Measurements from ENCODE around the gene ATF5. TPM values are rescaled to one million over a fixed set of nuclear protein-coding genes. Genes with fewer than 3 reads are reported as not detected.

ATF5 gene
- total and polyA plus RNA-seq, 2 experiments from 2014 or later = 4.8 to 6.8 TPM

- H3K36me3 ChIP-seq = peaks cover 37% of the 10 kb centered on the region
- no peaks in the 10 kb centered on the region for H3K4me1 ChIP-seq (ENCODE audit: low read depth)
- no peaks in the 10 kb centered on the region for H3K9me3 ChIP-seq (ENCODE audit: low read depth)
- H3K27ac ChIP-seq = no peak overlapping the region
- no peaks in the 10 kb centered on the region for H3K27me3 ChIP-seq
- H3K4me3 ChIP-seq = no peak overlapping the region
- no peak for DNase-seq (ENCODE audit: low read depth in 1 of 2, low spot score in 1 of 2)
- TF ChIP-seq, protein P1, sequence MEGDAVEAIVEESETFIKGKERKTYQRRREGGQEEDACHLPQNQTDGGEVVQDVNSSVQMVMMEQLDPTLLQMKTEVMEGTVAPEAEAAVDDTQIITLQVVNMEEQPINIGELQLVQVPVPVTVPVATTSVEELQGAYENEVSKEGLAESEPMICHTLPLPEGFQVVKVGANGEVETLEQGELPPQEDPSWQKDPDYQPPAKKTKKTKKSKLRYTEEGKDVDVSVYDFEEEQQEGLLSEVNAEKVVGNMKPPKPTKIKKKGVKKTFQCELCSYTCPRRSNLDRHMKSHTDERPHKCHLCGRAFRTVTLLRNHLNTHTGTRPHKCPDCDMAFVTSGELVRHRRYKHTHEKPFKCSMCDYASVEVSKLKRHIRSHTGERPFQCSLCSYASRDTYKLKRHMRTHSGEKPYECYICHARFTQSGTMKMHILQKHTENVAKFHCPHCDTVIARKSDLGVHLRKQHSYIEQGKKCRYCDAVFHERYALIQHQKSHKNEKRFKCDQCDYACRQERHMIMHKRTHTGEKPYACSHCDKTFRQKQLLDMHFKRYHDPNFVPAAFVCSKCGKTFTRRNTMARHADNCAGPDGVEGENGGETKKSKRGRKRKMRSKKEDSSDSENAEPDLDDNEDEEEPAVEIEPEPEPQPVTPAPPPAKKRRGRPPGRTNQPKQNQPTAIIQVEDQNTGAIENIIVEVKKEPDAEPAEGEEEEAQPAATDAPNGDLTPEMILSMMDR (IDR thresholded peaks at IDR 0.05; ENCODE audit: low read depth, low read length) = no peak
Measured at GRCh38 chr19:49882643-49883042, 46.4 kb upstream of the ATF5 start.

GRCh38 chr19:49883094-49883493, 45.9 kb upstream of the ATF5 start:
- TF ChIP-seq, protein P1 (IDR thresholded peaks at IDR 0.05; ENCODE audit: low read depth, low read length) = no peak
- no peak overlapping the region for H3K27ac ChIP-seq
- no peaks in the 10 kb centered on the region for H3K4me1 ChIP-seq (ENCODE audit: low read depth)
- no peaks in the 10 kb centered on the region for H3K9me3 ChIP-seq (ENCODE audit: low read depth)
- no peaks in the 10 kb centered on the region for H3K27me3 ChIP-seq
- H3K4me3 ChIP-seq = no peak overlapping the region
- H3K36me3 ChIP-seq = peaks cover 37% of the 10 kb centered on the region
- DNase-seq (ENCODE audit: low read depth in 1 of 2, low spot score in 1 of 2) = no peak

DNA sequence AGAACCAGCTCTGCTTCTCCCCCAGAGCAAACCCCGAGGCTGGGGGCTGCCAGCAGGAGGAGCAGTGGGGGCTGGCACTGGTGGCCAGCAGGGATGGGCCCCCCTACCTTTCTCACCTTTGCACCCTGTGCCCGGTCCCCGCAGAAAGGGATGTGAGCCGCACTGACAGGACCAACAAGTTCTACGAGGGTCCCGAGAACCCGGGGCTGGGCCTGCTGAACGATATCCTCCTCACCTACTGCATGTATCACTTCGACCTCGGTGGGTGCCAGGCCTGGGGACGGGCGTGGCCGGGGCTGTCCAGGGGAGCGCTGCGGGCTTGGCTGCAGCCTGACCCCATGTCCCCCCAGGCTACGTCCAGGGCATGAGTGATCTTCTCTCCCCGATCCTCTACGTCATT, 44.9 kb upstream of the ATF5 start:
- Histone ChIP-seq H3K27ac (no peak overlapping the region), H3K36me3 (peaks cover 37% of the 10 kb centered on the region), H3K9me3 (ENCODE audit: low read depth) (no peaks in the 10 kb centered on the region), H3K27me3 (no peaks in the 10 kb centered on the region), H3K4me3 (no peak overlapping the region), H3K4me1 (ENCODE audit: low read depth) (no peaks in the 10 kb centered on the region)
- no peak for DNase-seq (ENCODE audit: low read depth in 1 of 2, low spot score in 1 of 2)
- TF ChIP-seq, protein P1 (IDR thresholded peaks at IDR 0.05; ENCODE audit: low read depth, low read length) = no peak

DNA sequence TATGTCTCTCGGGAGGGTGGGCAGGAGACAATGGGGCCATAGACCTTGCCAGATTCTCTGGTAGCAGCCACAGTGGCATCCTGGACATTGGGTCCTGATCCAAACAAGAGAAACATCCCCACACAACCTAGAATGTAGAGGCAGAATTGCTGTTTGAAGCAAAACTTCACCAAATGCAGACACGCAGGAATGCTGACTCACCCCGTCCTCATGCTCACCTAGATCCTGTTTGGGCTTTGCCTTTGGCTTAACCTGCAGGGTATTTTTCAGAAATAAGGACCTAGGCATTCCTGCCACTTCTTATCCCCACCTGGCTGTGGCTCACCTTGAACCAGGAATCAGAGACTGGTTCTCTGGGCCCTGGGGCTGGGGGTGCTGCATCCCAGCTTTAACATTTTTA, 44.2 kb upstream of the ATF5 start:
- no peak overlapping the region for H3K27ac ChIP-seq
- H3K36me3 ChIP-seq = peaks cover 37% of the 10 kb centered on the region
- DNase-seq (ENCODE audit: low read depth in 1 of 2, low spot score in 1 of 2) = no peak
- no peaks in the 10 kb centered on the region for H3K27me3 ChIP-seq
- no peaks in the 10 kb centered on the region for H3K4me1 ChIP-seq (ENCODE audit: low read depth)
- no peak overlapping the region for H3K4me3 ChIP-seq
- H3K9me3 ChIP-seq (ENCODE audit: low read depth) = no peaks in the 10 kb centered on the region
- TF ChIP-seq, protein P1 (IDR thresholded peaks at IDR 0.05; ENCODE audit: low read depth, low read length) = no peak

- TF ChIP-seq, protein P1 (IDR thresholded peaks at IDR 0.05; ENCODE audit: low read depth, low read length) = no peak
- H3K9me3 ChIP-seq (ENCODE audit: low read depth) = no peaks in the 10 kb centered on the region
- no peaks in the 10 kb centered on the region for H3K4me1 ChIP-seq (ENCODE audit: low read depth)
- no peak for DNase-seq (ENCODE audit: low read depth in 1 of 2, low spot score in 1 of 2)
- peaks cover 25% of the 10 kb centered on the region for H3K36me3 ChIP-seq
- no peak overlapping the region for H3K27ac ChIP-seq
- no peaks in the 10 kb centered on the region for H3K27me3 ChIP-seq
- H3K4me3 ChIP-seq = no peak overlapping the region
Measured at GRCh38 chr19:49887037-49887664, 41.9 kb upstream of the ATF5 start.

All from cardiac muscle cell (in vitro differentiated cells and primary cell).